HUDEP-2 (cell line): ENCODE measurements around the gene YWHAG.
"Not testable (repeated sequence)": the region's sequence is repeated elsewhere in the genome, so short reads cannot be mapped to it uniquely, and the experiment has no call there.

Experiments used
- DNase-seq, 76 experiments: peaks; one replicate each; lab custom pipeline; 2025; ENCODE audit not compliant: unreplicated experiment in 76 of 76; lab: John Stamatoyannopoulos, UW

Gene YWHAG

GRCh38 chr7:76381814-76382213 lies 23.0 kb upstream of the YWHAG start:
- no peak for DNase-seq

- DNase-seq, result no peak
These were observed 21.8 kb upstream of the YWHAG start for GRCh38 chr7:76380623-76380966.

GRCh38 chr7:76377186-76377918 lies 18.6 kb upstream of the YWHAG start:
- DNase-seq, result no peak

GRCh38 chr7:76375251-76375650 lies 16.5 kb upstream of the YWHAG start:
- no peak for DNase-seq

GRCh38 chr7:76372984-76373833 lies 14.4 kb upstream of the YWHAG start:
- peak in 30 of 76 experiments; percentile 2 to 62 (median 26) for DNase-seq

GRCh38 chr7:76371396-76371795 lies 12.6 kb upstream of the YWHAG start:
- DNase-seq, result no peak

- no peak for DNase-seq
These were observed 10.2 kb upstream of the YWHAG start for GRCh38 chr7:76369018-76369417.

- DNase-seq, result no peak
These were observed 9.4 kb upstream of the YWHAG start for GRCh38 chr7:76368190-76368589.

- DNase-seq, result no peak
These were observed 5.4 kb upstream of the YWHAG start for GRCh38 chr7:76364198-76364584.

GRCh38 chr7:76363754-76364153 lies 5.0 kb upstream of the YWHAG start:
- DNase-seq, result not testable (repeated sequence)

- DNase-seq, result no peak
These were observed 1.3 kb upstream of the YWHAG start for GRCh38 chr7:76359978-76360638.

GRCh38 chr7:76359111-76359977 lies 553 bp upstream of the YWHAG start:
- peak in 75 of 76 experiments; percentile 40 to 98 (median 91) for DNase-seq

- DNase-seq, result peak in 41 of 76 experiments; percentile 5 to 61 (median 28)
These were observed 745 bp downstream of the YWHAG start for GRCh38 chr7:76358011-76358480.

GRCh38 chr7:76357475-76358010 lies 1.2 kb downstream of the YWHAG start:
- peak in 8 of 76 experiments; percentile 2 to 40 (median 16) for DNase-seq

GRCh38 chr7:76356823-76357222 lies 2.0 kb downstream of the YWHAG start:
- peak in 14 of 76 experiments; percentile 2 to 46 (median 14) for DNase-seq

- DNase-seq, result no peak
These were observed 2.7 kb downstream of the YWHAG start for GRCh38 chr7:76356115-76356514.

GRCh38 chr7:76354981-76355730 lies 3.6 kb downstream of the YWHAG start:
- DNase-seq, result no peak

- peak in 2 of 76 experiments; percentile 2 to 6 for DNase-seq
These were observed 4.3 kb downstream of the YWHAG start for GRCh38 chr7:76354516-76354915.

- no peak for DNase-seq
These were observed 5.0 kb downstream of the YWHAG start for GRCh38 chr7:76353744-76354143.
